Stimulated activated CD8-positive, alpha-beta memory T cell treated with anti-CD3 and anti-CD28 coated beads, Interleukin-12 subunit alpha, Interleukin-12 subunit beta, amount 100 ng/mL, for 24 hours (primary cell): ENCODE results near the gene SKAP1.
A peak's percentile ranks its signal among the peaks of the same experiment; 100 is the strongest.
"Not testable (repeated sequence)": the region's sequence is repeated elsewhere in the genome, so short reads cannot be mapped to it uniquely, and the experiment has no call there.

ENCODE experiments used
- DNase-seq: peaks from one replicate; pipeline ENCODE4 v3.0.0-alpha.2; 2020; ENCODE audit errors: extremely low read depth

The SKAP1 gene

DNA sequence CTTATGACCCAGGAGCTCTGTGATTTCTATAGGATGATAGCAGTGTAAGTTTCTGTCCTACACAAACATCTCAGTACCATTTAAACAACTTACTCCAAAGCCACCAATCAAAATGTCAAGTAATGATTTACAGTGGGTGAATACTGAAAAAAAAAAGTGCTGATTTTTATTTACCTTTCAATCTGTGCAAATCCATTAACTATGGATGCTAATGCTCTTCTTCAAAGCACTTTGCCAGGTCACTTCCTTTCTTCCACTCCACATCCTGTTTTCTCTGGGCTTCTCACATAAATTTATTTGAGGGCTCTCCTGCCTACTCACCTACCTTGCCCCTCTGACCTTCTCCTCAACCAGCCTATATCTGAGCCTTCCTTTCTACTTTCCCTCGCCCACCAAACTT is 101.6 kb downstream of the SKAP1 start:
- DNase-seq = no peak

DNA sequence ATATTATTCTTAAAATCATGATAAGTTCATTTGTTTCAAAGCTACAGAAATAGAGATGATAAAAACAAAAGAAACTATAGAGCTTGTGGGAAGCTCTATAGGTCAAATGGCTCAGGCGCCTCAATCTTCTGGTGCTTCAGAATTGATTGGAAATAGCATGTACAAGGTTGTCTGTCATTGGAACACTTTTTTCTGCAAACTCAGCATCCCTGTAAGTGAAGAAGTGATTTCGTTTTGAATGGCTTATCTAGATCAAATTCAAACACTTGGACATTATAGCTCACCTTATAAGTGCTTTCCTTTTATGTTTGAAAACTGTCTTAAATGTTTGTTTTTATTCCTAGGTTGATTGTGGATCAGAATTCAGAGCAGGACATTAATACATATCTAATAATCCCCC is 103.7 kb downstream of the SKAP1 start:
- no peak for DNase-seq

DNA sequence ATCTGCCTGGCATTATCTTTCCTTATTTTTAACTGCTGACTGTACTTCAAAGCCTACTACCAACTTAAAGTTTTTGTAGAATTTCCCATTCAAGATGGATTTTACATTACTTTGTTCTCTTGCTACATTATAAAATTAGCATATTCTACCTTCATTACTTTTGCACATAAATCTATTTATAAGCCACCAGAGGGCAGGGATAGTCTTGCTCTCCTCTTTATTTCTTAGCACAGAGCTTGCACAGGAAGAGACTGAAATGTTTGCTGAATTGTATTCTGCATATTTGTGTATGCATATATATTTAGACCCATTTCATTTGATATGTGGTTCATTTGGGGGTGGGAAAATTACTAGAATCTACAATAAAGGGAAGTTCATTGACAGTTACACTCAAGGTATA is 108.0 kb downstream of the SKAP1 start:
- no peak for DNase-seq

DNA sequence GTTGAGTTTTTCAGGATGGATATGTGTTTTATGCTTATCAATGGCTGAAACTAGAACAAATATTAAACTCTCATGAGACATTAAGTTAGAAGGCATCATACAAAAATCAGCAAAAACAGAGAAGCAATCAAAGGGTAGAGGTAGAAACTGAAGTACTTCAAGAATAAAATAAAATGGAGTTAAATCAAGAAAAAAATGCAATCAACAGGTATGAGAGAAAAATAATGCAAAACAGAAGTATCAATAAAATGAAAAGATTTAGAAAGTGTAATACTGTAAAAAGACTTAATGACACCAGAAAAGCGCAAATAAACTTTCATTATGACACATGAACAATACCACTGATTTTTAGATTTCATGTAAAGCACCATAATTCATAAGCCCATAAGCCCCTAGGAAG is 112.3 kb downstream of the SKAP1 start:
- DNase-seq = no peak

DNA sequence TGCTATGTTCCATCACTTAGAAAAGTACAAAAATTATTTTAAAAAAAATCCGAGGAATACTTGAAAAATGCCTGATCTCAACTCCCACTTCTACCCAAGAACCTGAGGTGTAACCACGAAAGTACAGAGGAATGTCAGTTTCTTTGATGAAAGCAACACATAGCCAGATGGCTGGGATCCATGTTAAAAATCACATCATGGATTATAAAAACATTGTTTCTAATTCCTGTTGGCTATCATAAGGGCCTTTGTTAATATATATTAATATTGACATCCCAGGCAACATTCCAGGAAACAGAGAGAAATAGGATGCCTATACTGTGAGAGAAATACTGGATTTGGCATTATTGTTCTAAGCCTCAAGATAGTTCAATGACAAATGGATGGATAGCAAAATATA is 115.3 kb downstream of the SKAP1 start:
- no peak for DNase-seq

DNA sequence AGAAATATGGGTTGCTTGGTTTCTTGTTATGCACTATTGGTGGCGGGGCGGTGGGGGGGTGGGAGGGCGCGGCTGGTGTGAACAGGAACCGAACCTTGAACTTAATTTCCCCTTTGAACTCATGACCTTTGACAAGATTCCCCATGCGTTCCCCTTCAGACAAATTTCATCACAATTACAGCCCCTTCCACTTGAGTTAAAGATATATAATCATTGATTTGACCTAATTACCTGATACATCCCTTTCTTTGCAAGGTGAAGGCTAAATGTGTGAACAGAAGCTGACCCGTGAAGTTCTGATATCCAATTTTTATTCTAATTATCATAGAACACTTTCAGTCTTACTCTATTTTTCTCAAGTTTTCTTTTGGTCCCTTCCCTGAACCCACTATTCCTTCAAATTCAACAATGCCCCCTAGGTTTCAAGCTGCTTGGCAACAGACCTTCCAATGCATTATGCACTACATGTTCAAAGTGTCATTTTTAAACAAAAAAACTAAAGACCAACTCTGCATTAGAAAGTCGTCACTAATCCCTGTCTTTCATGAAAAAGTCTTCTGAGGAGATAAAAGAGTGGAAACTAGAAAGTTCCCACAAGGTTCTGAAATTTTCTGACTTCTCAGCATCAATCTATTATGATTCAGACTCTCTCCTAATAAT is 116.8 kb downstream of the SKAP1 start:
- DNase-seq = no peak

DNA sequence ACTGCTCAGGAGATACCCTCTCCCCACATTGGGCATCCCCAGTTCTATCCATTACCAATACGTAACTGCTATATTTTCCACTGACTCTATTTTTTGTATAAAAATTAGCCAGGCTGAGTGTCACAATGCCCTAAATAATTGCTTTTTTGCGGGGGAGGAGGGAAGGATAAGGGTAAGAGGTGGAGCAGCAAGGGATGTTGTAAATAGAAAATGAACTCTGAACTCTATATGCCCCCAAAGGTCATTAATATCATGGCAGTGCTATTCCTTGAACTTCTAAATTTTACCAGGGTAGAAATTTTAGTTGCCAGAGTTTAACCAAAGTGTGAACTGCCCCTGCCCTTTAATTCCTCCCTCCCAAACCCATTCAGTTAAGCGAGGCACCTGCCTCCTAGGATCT is 118.7 kb downstream of the SKAP1 start:
- DNase-seq = no peak

DNA sequence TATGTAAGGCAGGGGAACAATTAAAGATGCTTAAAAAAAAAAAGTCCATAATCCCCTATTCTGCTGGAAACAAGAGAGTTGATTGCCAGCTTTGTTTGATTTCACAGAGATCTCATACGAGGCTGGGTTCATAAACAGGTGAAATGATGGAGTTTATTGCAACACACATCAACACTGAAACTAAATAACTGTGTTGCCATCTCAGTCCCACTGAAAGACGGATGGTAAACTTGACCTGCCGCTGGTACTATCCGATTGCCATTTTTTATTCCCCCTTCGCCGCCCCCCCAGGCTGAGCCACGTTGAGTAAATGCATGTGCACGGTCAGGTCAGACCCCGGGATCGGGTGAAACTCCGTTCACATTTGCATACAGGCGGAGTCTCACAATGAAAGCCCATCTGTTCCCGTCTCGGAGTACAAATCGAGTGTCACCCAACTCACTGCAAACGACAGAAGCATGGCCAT is 119.2 kb downstream of the SKAP1 start:
- no peak for DNase-seq

DNA sequence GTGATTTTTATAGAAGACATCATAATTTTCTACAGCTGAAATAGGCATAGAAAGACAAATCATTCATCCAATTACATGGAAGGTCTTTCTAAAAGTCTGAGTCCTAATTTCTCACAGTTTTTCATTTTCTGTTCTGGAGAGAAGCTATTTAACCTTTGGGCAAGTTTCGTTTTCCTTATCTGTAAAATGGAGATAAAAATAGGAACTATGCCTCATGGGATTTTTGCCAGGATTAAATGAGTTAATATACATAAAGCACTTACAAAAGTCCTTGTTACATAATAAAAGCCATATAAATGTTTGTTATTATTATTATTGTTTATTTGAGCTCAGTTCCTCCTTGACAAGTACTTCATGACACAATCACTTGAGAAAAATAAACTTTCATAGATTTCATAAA is 121.4 kb downstream of the SKAP1 start:
- DNase-seq = no peak

DNA sequence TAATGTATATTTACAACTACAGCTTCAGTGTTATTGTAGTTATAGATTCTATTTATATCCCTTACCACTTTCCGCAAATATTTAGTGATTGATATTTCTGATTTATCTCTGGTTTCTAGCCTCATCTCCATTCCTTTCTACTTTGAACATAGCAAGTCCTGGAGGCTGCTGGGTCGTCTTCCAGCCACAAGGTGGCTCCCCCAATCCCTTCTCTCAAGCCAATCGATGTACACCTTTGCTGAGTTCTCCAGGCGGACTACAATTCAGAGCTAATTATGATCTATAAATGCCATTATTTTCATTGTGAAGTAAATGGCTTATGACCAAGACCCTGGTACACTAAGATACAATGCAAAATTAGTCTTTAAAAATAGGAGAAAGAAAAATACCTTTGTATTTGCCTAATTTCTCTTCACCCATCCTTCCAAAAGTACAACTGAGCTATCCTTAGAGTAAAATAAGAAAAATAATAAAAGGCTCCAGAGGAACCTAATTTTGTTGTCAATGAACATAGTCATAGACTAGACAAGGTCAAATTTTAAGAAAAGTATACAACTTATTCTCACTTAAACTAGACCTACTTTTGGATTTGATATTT is 122.1 kb downstream of the SKAP1 start:
- peak; percentile 1 for DNase-seq

DNA sequence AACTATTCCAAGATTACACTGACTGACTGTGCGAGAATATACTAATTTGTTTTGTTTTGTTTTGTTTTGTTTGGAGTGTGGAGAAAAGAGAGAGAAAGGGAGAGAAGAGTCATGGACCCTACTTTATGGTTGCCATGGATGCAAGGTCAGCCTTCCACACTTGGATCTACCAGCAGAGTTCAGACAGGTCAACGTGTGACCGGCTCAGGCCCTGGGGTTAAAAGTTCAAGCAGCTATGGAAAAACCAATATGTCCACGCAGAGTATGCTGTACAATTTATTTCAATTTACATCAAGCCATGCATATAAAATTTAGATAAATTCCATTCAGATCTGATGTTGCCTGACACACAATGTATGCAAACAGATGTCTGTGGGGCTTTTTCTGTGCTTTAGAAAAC is 122.8 kb downstream of the SKAP1 start:
- no peak for DNase-seq

DNA sequence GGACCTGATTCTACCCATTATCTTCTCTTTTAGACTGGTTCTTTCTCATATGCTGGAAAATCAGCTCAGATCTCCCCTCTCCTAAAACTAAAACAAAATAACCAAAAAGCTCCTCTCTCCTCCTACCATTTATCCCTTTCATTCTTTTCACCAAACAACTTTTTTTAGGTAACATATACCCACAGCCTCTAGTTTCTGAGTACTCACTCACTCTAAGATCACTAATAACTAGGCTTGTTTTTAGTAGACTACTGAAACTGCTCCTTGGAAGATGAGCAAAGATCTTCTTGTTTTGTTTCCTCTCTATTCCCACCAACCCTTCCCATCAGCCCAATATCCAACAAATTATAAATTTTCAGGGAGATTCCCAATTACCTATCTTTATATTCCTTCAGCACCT is 129.0 kb downstream of the SKAP1 start:
- no peak for DNase-seq

DNA sequence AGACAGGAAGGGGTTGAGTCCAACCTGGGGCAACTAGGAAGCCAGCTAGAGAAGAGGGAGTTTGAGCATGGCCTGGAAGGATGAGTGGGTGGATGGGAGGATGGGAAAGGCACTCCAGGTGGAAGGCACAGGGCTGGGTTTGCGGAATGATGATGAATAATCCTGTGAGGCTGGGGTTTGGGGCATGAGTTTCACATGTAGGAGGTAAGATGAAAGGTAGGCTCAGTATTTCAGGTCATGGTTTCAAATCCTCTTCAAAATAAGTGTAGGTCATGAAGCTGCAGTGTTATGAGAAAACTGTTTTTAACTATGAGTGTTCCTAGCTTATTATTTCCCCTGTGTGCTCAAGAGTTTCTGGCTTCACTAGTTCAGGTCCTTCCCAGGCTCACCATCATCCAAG is 130.3 kb downstream of the SKAP1 start:
- DNase-seq = no peak

DNA sequence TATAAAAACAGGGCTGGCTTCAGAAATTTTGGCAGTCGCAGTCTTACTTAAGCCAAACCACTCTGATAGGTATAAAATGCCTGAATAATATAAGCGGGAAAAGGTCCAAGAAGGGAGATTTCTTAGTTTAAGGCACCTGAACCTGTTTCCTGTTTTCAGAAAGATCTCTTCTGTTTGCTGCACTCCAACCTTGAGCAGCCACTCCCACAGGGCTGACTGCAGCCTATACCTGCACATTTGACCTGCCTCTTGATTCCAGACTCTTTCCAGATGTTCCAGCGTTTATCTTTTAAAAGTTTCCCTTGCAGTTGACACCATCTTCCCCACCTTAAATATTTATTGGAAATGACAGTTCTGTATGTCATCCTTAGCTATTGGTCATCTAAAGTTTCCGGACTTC is 132.2 kb downstream of the SKAP1 start:
- no peak for DNase-seq

DNA sequence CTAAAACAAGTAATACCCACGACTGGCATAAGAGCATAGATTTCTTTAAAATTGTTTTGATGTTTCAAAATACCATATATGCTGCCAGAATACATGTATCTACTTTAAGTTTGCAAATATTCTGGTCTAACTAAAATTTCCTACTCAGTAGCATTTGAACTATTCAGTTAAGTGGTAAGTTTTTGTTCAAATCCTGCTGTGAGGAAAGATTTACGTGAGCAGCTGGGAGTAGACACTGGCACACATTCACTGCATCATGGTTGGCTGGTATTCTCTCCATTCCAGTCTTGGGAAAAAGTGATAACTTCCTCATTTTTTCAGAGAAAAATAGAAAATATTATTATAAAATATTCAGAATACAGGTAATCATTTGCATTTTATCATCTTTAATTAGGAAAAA is 133.6 kb downstream of the SKAP1 start:
- DNase-seq = no peak

DNA sequence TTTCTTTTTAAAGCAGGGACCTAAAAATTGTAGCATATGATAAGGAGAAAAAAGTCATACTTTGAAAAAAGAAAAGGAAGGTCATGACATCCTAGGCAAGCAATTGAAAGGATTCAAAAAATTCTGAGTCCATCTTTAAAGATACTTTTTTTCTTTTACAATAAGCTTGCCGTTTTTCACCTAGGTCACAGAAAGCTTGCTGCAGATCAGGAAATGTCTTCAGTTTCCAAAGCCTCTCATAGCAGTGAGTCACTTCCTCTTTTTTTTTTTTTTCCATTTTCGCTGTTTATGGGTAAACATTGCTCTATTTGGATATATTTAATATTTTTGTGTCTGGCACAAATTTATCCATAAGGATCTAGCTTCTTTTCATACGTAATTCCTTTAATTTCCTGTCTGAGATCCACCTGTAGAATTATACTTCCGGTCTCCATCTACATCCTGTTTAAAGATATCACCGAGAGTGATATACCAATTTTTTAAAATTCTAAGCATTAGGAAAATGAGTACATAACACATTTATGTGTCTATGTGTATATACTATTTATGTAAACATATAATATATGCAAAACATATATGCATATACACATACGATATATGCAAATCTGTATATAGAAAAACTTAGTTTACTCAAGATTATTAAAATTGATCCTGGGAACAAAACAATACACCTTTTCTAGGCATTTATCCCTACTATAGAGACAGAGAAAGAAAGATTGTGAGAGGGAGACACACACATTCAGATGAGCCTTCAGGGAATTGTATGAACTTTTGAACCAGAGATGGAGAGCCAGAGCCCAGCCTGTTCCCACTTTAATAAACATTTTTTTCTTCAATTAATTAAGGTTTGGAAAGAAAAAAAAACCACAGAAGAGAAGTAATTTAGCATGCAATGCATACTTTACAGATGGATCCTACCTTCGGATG is 134.4 kb downstream of the SKAP1 start:
- DNase-seq = no peak

DNA sequence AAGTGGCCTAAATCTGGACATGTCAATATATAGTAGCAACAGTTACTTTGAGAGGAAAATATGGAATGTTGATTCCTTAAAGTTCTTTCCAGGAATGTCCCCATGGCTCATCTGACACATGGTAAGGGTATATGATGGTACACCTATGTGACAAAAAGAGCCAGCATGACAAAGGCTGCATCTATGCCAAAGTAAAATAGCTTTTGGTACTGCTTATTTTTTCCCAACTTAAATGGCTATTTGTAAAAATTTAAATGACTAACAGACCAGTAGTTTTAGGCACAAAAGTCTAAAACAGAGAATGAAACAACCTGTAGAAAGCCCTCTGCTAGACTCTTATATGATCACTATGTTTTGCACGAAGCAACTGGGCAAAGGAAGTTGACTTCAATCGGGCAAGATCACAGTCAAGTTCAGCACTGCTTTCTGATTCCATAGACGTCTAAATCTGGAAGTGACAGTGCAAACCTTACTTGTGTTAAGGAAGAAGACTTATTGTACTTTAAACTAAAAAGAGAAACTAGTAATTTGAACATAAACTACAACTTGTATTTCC is 135.1 kb downstream of the SKAP1 start:
- no peak for DNase-seq

DNA sequence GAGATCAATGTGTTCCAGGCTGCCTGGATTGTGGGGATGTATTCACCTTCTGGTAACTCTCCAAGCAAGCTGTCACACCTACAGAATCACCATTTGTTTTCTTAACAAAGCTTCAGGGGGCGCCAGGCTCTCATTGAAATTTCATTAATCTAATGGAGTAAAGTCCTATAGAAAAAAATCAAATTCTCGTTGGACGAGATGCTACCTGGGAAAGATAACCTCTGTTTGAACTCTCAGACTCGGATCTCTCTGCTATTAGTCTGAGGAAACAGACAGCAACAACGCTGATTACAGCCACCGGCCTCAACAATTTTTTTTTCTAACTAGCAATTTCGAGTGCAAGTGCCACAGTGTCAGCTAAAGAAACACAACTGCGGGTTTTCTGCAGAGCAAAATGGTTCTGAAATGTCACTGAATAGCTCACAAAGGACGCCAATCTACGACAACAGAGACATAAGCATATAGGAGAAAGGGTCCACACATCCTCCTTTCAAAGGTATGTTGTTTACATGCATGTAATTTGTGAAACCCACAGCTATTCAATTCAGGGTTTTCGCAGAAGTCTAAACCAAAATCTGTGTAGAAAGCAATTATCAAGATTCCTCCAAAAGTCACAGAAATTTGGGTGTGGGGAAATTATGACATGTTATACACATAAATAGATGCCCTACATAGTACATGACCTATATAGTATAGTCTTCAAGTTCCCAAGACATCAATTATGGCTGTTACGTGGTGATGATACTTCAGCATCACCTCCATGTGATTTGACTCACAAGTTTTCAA is 135.8 kb downstream of the SKAP1 start:
- no peak for DNase-seq

DNA sequence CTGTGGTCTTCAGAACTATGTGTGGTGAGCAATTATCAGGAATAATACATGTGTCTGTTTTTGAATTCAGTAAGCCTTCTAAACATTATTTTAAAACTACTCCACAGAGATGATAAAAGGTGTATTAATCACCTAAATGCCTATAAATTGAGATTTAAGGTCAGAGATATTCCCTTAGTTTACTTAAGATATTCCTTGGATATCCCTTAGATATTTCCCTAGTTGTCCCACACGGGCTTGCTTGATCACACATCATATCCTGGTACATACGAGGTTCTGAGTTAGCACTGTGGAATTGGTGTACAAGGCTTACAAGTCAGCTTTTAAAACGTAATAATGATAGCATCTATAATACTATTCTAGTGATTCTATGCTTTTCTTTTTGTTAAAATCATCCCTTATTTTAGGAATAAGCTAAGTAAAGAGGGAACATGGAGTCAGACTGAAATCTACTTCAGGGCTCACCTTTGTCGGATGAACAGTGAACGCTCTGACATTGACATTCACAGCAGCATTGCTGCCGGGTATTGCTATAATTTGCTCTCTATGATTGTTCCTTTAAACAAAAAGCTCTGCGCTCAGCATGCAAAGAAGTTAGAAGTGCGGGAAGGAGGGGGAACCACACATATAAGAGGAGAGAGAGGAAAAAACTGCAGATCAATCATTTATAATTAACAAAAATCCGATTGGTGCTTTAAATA is 136.5 kb downstream of the SKAP1 start:
- no peak for DNase-seq

DNA sequence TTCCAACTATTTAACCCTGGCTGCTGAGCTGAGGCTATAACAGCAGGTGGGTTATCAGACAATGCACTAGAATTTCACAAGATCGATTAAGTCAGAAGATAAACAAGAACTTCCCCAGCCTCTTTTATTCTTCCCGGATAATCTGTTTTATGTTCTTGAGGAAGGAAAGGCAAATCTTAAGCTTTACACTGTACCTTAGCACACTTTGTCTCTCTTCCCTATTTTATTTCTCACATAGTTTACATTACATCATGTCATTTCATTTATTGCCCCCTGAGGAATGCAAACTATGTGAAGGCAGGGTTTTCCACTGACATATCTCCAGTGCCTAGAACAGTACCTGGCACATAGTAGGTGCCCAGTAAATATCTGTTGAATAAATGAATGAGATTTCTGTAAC is 139.6 kb downstream of the SKAP1 start:
- DNase-seq = no peak

DNA sequence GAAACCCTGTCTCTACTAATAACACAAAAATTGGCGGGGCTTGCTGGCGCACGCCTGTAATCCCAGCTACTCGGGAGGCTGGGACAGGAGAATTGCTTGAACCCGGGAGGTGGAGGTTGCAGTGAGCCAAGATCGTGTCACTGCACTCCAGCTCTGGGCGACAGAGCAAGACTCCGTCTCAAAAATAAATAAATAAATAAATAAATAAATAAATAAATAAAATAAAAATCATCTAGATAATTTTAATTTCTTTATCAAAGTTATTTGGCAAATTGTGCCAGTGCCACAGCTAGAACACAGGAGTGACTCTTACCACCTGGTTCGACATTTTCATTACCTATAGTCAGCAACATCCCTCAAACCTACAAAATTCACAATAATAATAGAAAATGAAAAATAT is 143.1 kb downstream of the SKAP1 start:
- not testable (repeated sequence) for DNase-seq
